Measurements from ENCODE around the gene TRIP4. TPM values are rescaled to one million over a fixed set of nuclear protein-coding genes. Genes with fewer than 3 reads are reported as not detected.

Gene TRIP4
- 44.1 TPM for polyA plus RNA-seq (2013, experiment 1 of 2)
- polyA plus RNA-seq (2013, experiment 2 of 2): 43.4 TPM

GRCh38 chr15:64387562-64388168 lies at the start of gene TRIP4:
TSS of gene TRIP4 (plus strand) at chr15:64387836. CDS start at chr15:64387864, 28 bp downstream.
- H4K91ac ChIP-seq (ENCODE audit: low read length): no peak within 1 kb of the TSS
- peak within 1 kb of the TSS; percentile 94 for H3K9ac ChIP-seq (ENCODE audit: low read length)
- H3K36me3 ChIP-seq (ENCODE audit: control insufficient read depth in 1 of 2, insufficient read depth in 2 of 2, low read depth in 1 of 2, low read length in 2 of 2): peaks cover 0 to 4% of the 10 kb centered on the region in 2 experiments
- peak within 1 kb of the TSS; percentile 62 for H3K4me2 ChIP-seq (ENCODE audit: low read length, poor library complexity, severe bottlenecking)
- H3K18ac ChIP-seq (ENCODE audit: low read depth in 1 of 2, low read length in 2 of 2): peak within 1 kb of the TSS; percentile 56 to 63
- peak within 1 kb of the TSS; percentile 73 to 94 for H3K4me3 ChIP-seq (ENCODE audit: insufficient read depth in 1 of 2, low read depth in 1 of 2, low read length in 2 of 2)
- H3K14ac ChIP-seq (ENCODE audit: low read length in 2 of 2): no peak within 1 kb of the TSS
- peak within 1 kb of the TSS in 1 of 2 experiments; percentile 90 for H3K23ac ChIP-seq (ENCODE audit: low read length in 2 of 2)
- peak within 1 kb of the TSS; percentile 9 to 96 for H3K4ac ChIP-seq (ENCODE audit: low read depth in 1 of 2, low read length in 2 of 2)
- H2AK5ac ChIP-seq (ENCODE audit: low read length, severe bottlenecking): peak within 1 kb of the TSS; percentile 4
- peak within 1 kb of the TSS; percentile 79 for H2AFZ ChIP-seq (ENCODE audit: low read depth, low read length)
- peaks cover 11% of the 10 kb centered on the region for H3K79me1 ChIP-seq (replicated peaks; ENCODE audit: low read length, poor library complexity, severe bottlenecking)
- H2BK5ac ChIP-seq (ENCODE audit: low read depth, low read length, poor library complexity, severe bottlenecking): no peak within 1 kb of the TSS
- H4K8ac ChIP-seq (ENCODE audit: low read length): peak within 1 kb of the TSS; percentile 88
- no peak within 1 kb of the TSS for H2BK120ac ChIP-seq (ENCODE audit: low read depth, low read length)
- peak; percentile 98 for DNase-seq
- WGBS: 1% methylated on average over 33 of the region's 35 CpGs
- peak within 1 kb of the TSS; percentile 87 for H3K27ac ChIP-seq (ENCODE audit: low read length, poor library complexity, severe bottlenecking)
- H3K9me3 ChIP-seq (ENCODE audit: control insufficient read depth, low read length): no peaks in the 10 kb centered on the region
- H2BK15ac ChIP-seq (ENCODE audit: low read depth, poor library complexity, severe bottlenecking): no peak within 1 kb of the TSS
- no peaks in the 10 kb centered on the region for H3K27me3 ChIP-seq (ENCODE audit: control insufficient read depth in 1 of 2, insufficient read depth in 1 of 2, low read length in 2 of 2)
- H3K4me1 ChIP-seq (ENCODE audit: control insufficient read depth, insufficient read depth, low read depth, low read length): peaks cover 6% of the 10 kb centered on the region
- no peak within 1 kb of the TSS for H2BK12ac ChIP-seq (ENCODE audit: low read length in 2 of 2)

DNA sequence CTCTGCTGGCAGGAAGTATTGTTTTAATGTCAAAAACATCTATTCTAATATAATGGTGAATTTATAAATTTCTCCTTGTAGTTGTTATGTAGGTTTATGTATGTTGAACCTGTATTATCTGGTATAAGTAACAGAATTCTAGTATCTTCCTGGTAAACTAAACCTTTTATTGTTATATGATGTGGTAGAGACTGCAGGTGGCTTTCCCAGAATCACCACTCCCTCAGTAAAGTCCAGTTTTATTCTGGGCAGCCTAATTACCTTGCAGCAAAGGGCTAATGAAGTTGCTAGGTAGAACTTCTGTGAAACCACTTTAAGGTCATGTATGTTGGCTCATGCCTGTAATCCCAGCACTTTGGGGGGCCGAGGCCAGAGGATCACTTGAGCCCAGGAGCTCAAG lies 47.3 kb upstream of the TRIP4 start:
- Histone ChIP-seq H2BK15ac (ENCODE audit: low read depth, poor library complexity, severe bottlenecking) (no peak overlapping the region), H3K23ac (ENCODE audit: low read length in 2 of 2) (no peak overlapping the region), H3K36me3 (ENCODE audit: control insufficient read depth in 1 of 2, insufficient read depth in 2 of 2, low read depth in 1 of 2, low read length in 2 of 2) (peaks cover 9 to 24% of the 10 kb centered on the region in 2 experiments), H3K18ac (ENCODE audit: low read depth in 1 of 2, low read length in 2 of 2) (no peak overlapping the region), H3K27ac (ENCODE audit: low read length, poor library complexity, severe bottlenecking) (no peak overlapping the region), H2BK12ac (ENCODE audit: low read length in 2 of 2) (no peak overlapping the region), H3K14ac (ENCODE audit: low read length in 2 of 2) (no peak overlapping the region), H4K91ac (ENCODE audit: low read length) (no peak overlapping the region), H3K79me1 (replicated peaks; ENCODE audit: low read length, poor library complexity, severe bottlenecking) (peaks cover 17% of the 10 kb centered on the region), H2AK5ac (ENCODE audit: low read length, severe bottlenecking) (no peak overlapping the region), H2BK5ac (ENCODE audit: low read depth, low read length, poor library complexity, severe bottlenecking) (no peak overlapping the region), H2AFZ (ENCODE audit: low read depth, low read length) (no peak overlapping the region), H3K4me1 (ENCODE audit: control insufficient read depth, insufficient read depth, low read depth, low read length) (no peaks in the 10 kb centered on the region), H3K4me3 (ENCODE audit: insufficient read depth in 1 of 2, low read depth in 1 of 2, low read length in 2 of 2) (no peak overlapping the region), H4K8ac (ENCODE audit: low read length) (no peak overlapping the region), H3K27me3 (ENCODE audit: control insufficient read depth in 1 of 2, insufficient read depth in 1 of 2, low read length in 2 of 2) (no peaks in the 10 kb centered on the region), H3K9me3 (ENCODE audit: control insufficient read depth, low read length) (no peaks in the 10 kb centered on the region), H3K4me2 (ENCODE audit: low read length, poor library complexity, severe bottlenecking) (no peak overlapping the region), H3K9ac (ENCODE audit: low read length) (no peak overlapping the region), H2BK120ac (ENCODE audit: low read depth, low read length) (no peak overlapping the region), H3K4ac (ENCODE audit: low read depth in 1 of 2, low read length in 2 of 2) (no peak overlapping the region)
- WGBS: 100% methylated on average over 1 of the region's 1 CpG
- DNase-seq: no peak

DNA sequence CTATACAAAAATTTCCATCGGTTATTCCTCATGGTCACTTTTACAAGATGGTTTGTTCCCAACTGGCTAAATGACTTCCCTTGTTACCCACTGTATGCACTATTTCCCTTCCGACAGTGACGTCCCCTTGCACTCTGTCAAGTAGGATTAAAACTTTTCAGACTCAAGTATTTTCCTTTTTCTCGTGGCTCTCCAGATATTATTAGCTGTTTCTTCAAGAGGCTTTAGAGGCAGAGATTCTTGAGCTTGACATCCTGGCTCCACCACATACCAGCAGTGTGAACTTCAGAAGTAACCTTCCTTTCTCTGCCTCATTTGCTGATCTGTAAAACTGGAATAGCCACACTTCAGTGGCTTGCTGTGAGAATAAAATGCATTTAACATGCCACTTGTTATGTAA lies 45.7 kb upstream of the TRIP4 start:
- Histone ChIP-seq H4K8ac (ENCODE audit: low read length) (no peak overlapping the region), H3K79me1 (replicated peaks; ENCODE audit: low read length, poor library complexity, severe bottlenecking) (peaks cover 17% of the 10 kb centered on the region), H3K18ac (ENCODE audit: low read depth in 1 of 2, low read length in 2 of 2) (no peak overlapping the region), H3K14ac (ENCODE audit: low read length in 2 of 2) (no peak overlapping the region), H2BK5ac (ENCODE audit: low read depth, low read length, poor library complexity, severe bottlenecking) (no peak overlapping the region), H2AK5ac (ENCODE audit: low read length, severe bottlenecking) (no peak overlapping the region), H4K91ac (ENCODE audit: low read length) (no peak overlapping the region), H2BK120ac (ENCODE audit: low read depth, low read length) (no peak overlapping the region), H3K9me3 (ENCODE audit: control insufficient read depth, low read length) (no peaks in the 10 kb centered on the region), H3K9ac (ENCODE audit: low read length) (no peak overlapping the region), H3K23ac (ENCODE audit: low read length in 2 of 2) (no peak overlapping the region), H3K27ac (ENCODE audit: low read length, poor library complexity, severe bottlenecking) (no peak overlapping the region), H3K4ac (ENCODE audit: low read depth in 1 of 2, low read length in 2 of 2) (no peak overlapping the region), H2AFZ (ENCODE audit: low read depth, low read length) (no peak overlapping the region), H3K4me3 (ENCODE audit: insufficient read depth in 1 of 2, low read depth in 1 of 2, low read length in 2 of 2) (no peak overlapping the region), H3K36me3 (ENCODE audit: control insufficient read depth in 1 of 2, insufficient read depth in 2 of 2, low read depth in 1 of 2, low read length in 2 of 2) (peaks cover 9 to 28% of the 10 kb centered on the region in 2 experiments), H3K4me2 (ENCODE audit: low read length, poor library complexity, severe bottlenecking) (no peak overlapping the region), H2BK12ac (ENCODE audit: low read length in 2 of 2) (no peak overlapping the region), H3K27me3 (ENCODE audit: control insufficient read depth in 1 of 2, insufficient read depth in 1 of 2, low read length in 2 of 2) (no peaks in the 10 kb centered on the region), H3K4me1 (ENCODE audit: control insufficient read depth, insufficient read depth, low read depth, low read length) (no peaks in the 10 kb centered on the region), H2BK15ac (ENCODE audit: low read depth, poor library complexity, severe bottlenecking) (no peak overlapping the region)
- WGBS: 88% methylated on average over 4 of the region's 4 CpGs
- DNase-seq: no peak

DNA sequence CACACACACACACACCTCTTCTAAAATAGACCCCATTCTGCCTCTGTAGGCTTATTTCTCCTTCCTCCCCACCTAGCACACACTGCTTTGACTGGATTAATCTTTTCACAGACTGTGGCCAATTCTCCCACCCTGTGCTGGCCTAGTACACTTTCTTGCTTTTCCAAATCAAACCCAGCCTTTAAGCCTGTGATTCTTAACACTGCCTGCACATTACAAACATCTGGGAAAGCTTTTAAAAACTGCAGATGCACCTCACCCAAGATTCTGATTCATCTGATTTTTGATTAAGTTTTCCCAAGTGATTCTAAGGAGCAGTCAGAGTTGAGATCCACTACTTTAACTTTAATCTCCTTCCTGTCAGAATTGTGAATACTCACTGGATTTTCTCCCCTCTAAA lies 44.4 kb upstream of the TRIP4 start:
- H2BK12ac ChIP-seq (ENCODE audit: low read length in 2 of 2): no peak overlapping the region
- peak overlapping the region; percentile 60 for H3K9ac ChIP-seq (ENCODE audit: low read length)
- H3K14ac ChIP-seq (ENCODE audit: low read length in 2 of 2): peak overlapping the region in 1 of 2 experiments; percentile 15
- H3K27ac ChIP-seq (ENCODE audit: low read length, poor library complexity, severe bottlenecking): no peak overlapping the region
- peaks cover 9 to 36% of the 10 kb centered on the region in 2 experiments for H3K36me3 ChIP-seq (ENCODE audit: control insufficient read depth in 1 of 2, insufficient read depth in 2 of 2, low read depth in 1 of 2, low read length in 2 of 2)
- H2BK5ac ChIP-seq (ENCODE audit: low read depth, low read length, poor library complexity, severe bottlenecking): no peak overlapping the region
- no peak overlapping the region for H2AFZ ChIP-seq (ENCODE audit: low read depth, low read length)
- peak overlapping the region in 1 of 2 experiments; percentile 54 for H3K4me3 ChIP-seq (ENCODE audit: insufficient read depth in 1 of 2, low read depth in 1 of 2, low read length in 2 of 2)
- H4K8ac ChIP-seq (ENCODE audit: low read length): no peak overlapping the region
- no peak overlapping the region for H2BK15ac ChIP-seq (ENCODE audit: low read depth, poor library complexity, severe bottlenecking)
- no peak overlapping the region for H3K23ac ChIP-seq (ENCODE audit: low read length in 2 of 2)
- no peak overlapping the region for H2BK120ac ChIP-seq (ENCODE audit: low read depth, low read length)
- H2AK5ac ChIP-seq (ENCODE audit: low read length, severe bottlenecking): no peak overlapping the region
- peak overlapping the region in 1 of 2 experiments; percentile 41 for H3K4ac ChIP-seq (ENCODE audit: low read depth in 1 of 2, low read length in 2 of 2)
- no peak overlapping the region for H3K4me2 ChIP-seq (ENCODE audit: low read length, poor library complexity, severe bottlenecking)
- peaks cover 19% of the 10 kb centered on the region for H3K79me1 ChIP-seq (replicated peaks; ENCODE audit: low read length, poor library complexity, severe bottlenecking)
- no peak overlapping the region for H4K91ac ChIP-seq (ENCODE audit: low read length)
- H3K18ac ChIP-seq (ENCODE audit: low read depth in 1 of 2, low read length in 2 of 2): no peak overlapping the region
- H3K27me3 ChIP-seq (ENCODE audit: control insufficient read depth in 1 of 2, insufficient read depth in 1 of 2, low read length in 2 of 2): no peaks in the 10 kb centered on the region
- H3K9me3 ChIP-seq (ENCODE audit: control insufficient read depth, low read length): no peaks in the 10 kb centered on the region
- DNase-seq: no peak
- no peaks in the 10 kb centered on the region for H3K4me1 ChIP-seq (ENCODE audit: control insufficient read depth, insufficient read depth, low read depth, low read length)
